OCI-LY7 (cell line): ENCODE measurements around the gene VMAC.

Experiments used
- CTCF ChIP-seq: fragments of 200-600 bp; sonication (generic); conservative IDR thresholded peaks from 2 replicates; pipeline ENCODE4 v1.5.1; 2014; ENCODE audit warnings: mild to moderate bottlenecking, antibody characterized with exemption, low read length, moderate library complexity, mixed read lengths
- EZH2phosphoT487 ChIP-seq: fragments of 200-600 bp; sonication (generic); IDR thresholded peaks from 2 replicates; pipeline ENCODE4 v1.6.1; 2018; ENCODE audit warnings: low read depth, borderline replicate concordance, mild to moderate bottlenecking, mixed run types, antibody characterized with exemption, low read length, moderate library complexity, mixed read lengths

GRCh38 chr19:5857203-5858081 is 47.2 kb upstream of the VMAC start:
- TF ChIP-seq CTCF (no peak), EZH2phosphoT487 (no peak)
